ENCODE results near the gene SLC30A1.
"Not testable (repeated sequence)": the region's sequence is repeated elsewhere in the genome, so short reads cannot be mapped to it uniquely, and the experiment has no call there.

GRCh38 chr1:211540824-211541223 lies 38.1 kb downstream of the SLC30A1 start:
- not testable (repeated sequence) for TF ChIP-seq POLR2A (IDR thresholded peaks at IDR 0.05; ENCODE audit: low read length); GATA1 (IDR thresholded peaks at IDR 0.05; ENCODE audit: low read depth, low read length)
